H9 (cell line): ENCODE results near the gene AP3D1. TPM values are rescaled to one million over a fixed set of nuclear protein-coding genes. Genes with fewer than 3 reads are reported as not detected.

Experiments used
- DNase-seq: peaks from one replicate; pipeline ENCODE4 v3.0.0-alpha.2; 2017
- H2AFZ ChIP-seq: one replicate; pipeline ENCODE4 v1.6.1; 2013; ENCODE audit warnings: mild to moderate bottlenecking, low read length, control low read depth, moderate library complexity
- H2AK5ac ChIP-seq: 2 replicates; pipeline ENCODE4 v1.6.1; 2013; ENCODE audit warnings: low read length, control low read depth, mixed read lengths; ENCODE audit not compliant: insufficient read length
- H2BK120ac ChIP-seq: one replicate; pipeline ENCODE4 v1.6.1; 2013; ENCODE audit warnings: low read depth, mild to moderate bottlenecking, low read length, control low read depth, inconsistent platforms; ENCODE audit not compliant: poor library complexity, severe bottlenecking
- H2BK12ac ChIP-seq: 2 replicates; pipeline ENCODE4 v1.6.1; 2013; ENCODE audit warnings: low read length, control low read depth, mixed read lengths, low read depth; ENCODE audit not compliant: insufficient read length
- H2BK15ac ChIP-seq: 2 replicates; pipeline ENCODE4 v1.6.1; 2013; ENCODE audit warnings: low read depth, low read length, control low read depth
- H2BK20ac ChIP-seq: one replicate; pipeline ENCODE4 v1.6.1; 2013; ENCODE audit warnings: low read depth, mild to moderate bottlenecking, low read length, control low read depth, inconsistent platforms; ENCODE audit not compliant: poor library complexity, severe bottlenecking
- H2BK5ac ChIP-seq: 2 replicates; pipeline ENCODE4 v1.6.1; 2013; ENCODE audit warnings: low read length, control low read depth, mixed read lengths; ENCODE audit not compliant: insufficient read length
- H3K14ac ChIP-seq: 2 replicates; pipeline ENCODE4 v1.6.1; 2013; ENCODE audit warnings: low read length, control low read depth; ENCODE audit not compliant: insufficient read depth
- H3K18ac ChIP-seq: 2 replicates; pipeline ENCODE4 v1.6.1; 2013; ENCODE audit warnings: low read depth, mild to moderate bottlenecking, mixed read lengths, low read length, control low read depth; ENCODE audit not compliant: insufficient read length
- H3K23ac ChIP-seq: 2 replicates; pipeline ENCODE4 v1.6.1; 2013; ENCODE audit warnings: low read length, control low read depth, mixed read lengths, low read depth; ENCODE audit not compliant: insufficient read length
- H3K23me2 ChIP-seq: 2 replicates; pipeline ENCODE4 v1.6.1; 2013; ENCODE audit warnings: low read depth, mild to moderate bottlenecking, mixed read lengths, low read length, control low read depth; ENCODE audit not compliant: insufficient read length, poor library complexity, severe bottlenecking
- H3K27ac ChIP-seq: 2 replicates; pipeline ENCODE4 v1.5.1; 2013; ENCODE audit warnings: low read length, control low read depth, mixed read lengths, low read depth; ENCODE audit not compliant: insufficient read length
- H3K27me3 ChIP-seq: 2 replicates; pipeline ENCODE4 v1.6.1; 2013; ENCODE audit warnings: low read length, control low read depth, inconsistent platforms; ENCODE audit not compliant: insufficient read depth
- H3K4ac ChIP-seq: 2 replicates; pipeline ENCODE4 v1.6.1; 2013; ENCODE audit warnings: low read depth, mild to moderate bottlenecking, control low read depth, inconsistent platforms, low read length, moderate library complexity
- H3K4me1 ChIP-seq: 2 replicates; pipeline ENCODE4 v1.6.1; 2013; ENCODE audit warnings: low read length, control low read depth, inconsistent platforms; ENCODE audit not compliant: insufficient read depth
- H3K4me2 ChIP-seq: 2 replicates; pipeline ENCODE4 v1.6.1; 2013; ENCODE audit warnings: low read length, control low read depth, mixed read lengths; ENCODE audit not compliant: insufficient read length, insufficient read depth
- H3K56ac ChIP-seq: 2 replicates; pipeline ENCODE4 v1.6.1; 2013; ENCODE audit warnings: low read depth, mild to moderate bottlenecking, mixed read lengths, low read length, control low read depth; ENCODE audit not compliant: insufficient read length
- H3K79me1 ChIP-seq: 2 replicates; pipeline ENCODE4 v1.6.1; 2013; ENCODE audit warnings: low read depth, mild to moderate bottlenecking, moderate library complexity, low read length, control low read depth, inconsistent platforms; ENCODE audit not compliant: insufficient read depth, poor library complexity, severe bottlenecking
- H3K79me2 ChIP-seq: 2 replicates; pipeline ENCODE4 v1.6.1; 2013; ENCODE audit warnings: low read length, control low read depth, inconsistent platforms; ENCODE audit not compliant: insufficient read depth
- H3K9ac ChIP-seq: 2 replicates; pipeline ENCODE4 v1.6.1; 2013; ENCODE audit warnings: low read length, control low read depth, mixed read lengths; ENCODE audit not compliant: insufficient read length; ENCODE audit errors: extremely low read depth
- H3K9me3 ChIP-seq: one replicate; pipeline ENCODE4 v1.6.1; 2013; ENCODE audit warnings: low read depth, low read length, inconsistent platforms; ENCODE audit not compliant: control insufficient read depth
- H3T11ph ChIP-seq: one replicate; pipeline ENCODE4 v1.6.1; 2013; ENCODE audit warnings: mild to moderate bottlenecking, low read length, control low read depth, inconsistent platforms
- H4K20me1 ChIP-seq: one replicate; pipeline ENCODE4 v1.6.1; 2013; ENCODE audit not compliant: control insufficient read depth, insufficient read length, insufficient read depth
- H4K5ac ChIP-seq: 2 replicates; pipeline ENCODE4 v1.6.1; 2013; ENCODE audit warnings: low read depth, mild to moderate bottlenecking, mixed read lengths, low read length, control low read depth; ENCODE audit not compliant: insufficient read length
- H4K8ac ChIP-seq: replicated peaks from 2 replicates; pipeline ENCODE4 v1.6.1; 2013; ENCODE audit warnings: low read length, control low read depth, mixed read lengths, low read depth; ENCODE audit not compliant: insufficient read length
- H4K91ac ChIP-seq: 2 replicates; pipeline ENCODE4 v1.6.1; 2013; ENCODE audit warnings: low read depth, mild to moderate bottlenecking, moderate library complexity, mixed read lengths, low read length, control low read depth; ENCODE audit not compliant: insufficient read length
- H3K27ac Mint-ChIP-seq, 3 experiments: 2 replicates in 2 of 3; 3 replicates in 1 of 3; pipeline ENCODE4 v1.8.0; 2020 to 2021; ENCODE audit warnings: mixed read lengths in 3 of 3, mild to moderate bottlenecking in 1 of 3, moderate library complexity in 1 of 3
- H3K27me3 Mint-ChIP-seq: 2 replicates; pipeline ENCODE4 v1.8.0; 2021; ENCODE audit warnings: low read depth, mild to moderate bottlenecking, moderate library complexity, mixed read lengths
- H3K36me3 Mint-ChIP-seq, 3 experiments: 2 replicates in 2 of 3; 3 replicates in 1 of 3; pipeline ENCODE4 v1.8.0; 2020 to 2021; ENCODE audit warnings: low read depth in 3 of 3, mixed read lengths in 3 of 3; ENCODE audit not compliant: insufficient read depth in 1 of 3
- H3K4me1 Mint-ChIP-seq, 2 experiments: 2 replicates each; pipeline ENCODE4 v1.8.0; 2020; ENCODE audit warnings: mixed read lengths in 2 of 2
- H3K4me3 Mint-ChIP-seq, 2 experiments: 2 replicates in 1 of 2; 3 replicates in 1 of 2; pipeline ENCODE4 v1.8.0; 2020 to 2021; ENCODE audit warnings: mild to moderate bottlenecking in 2 of 2, mixed read lengths in 2 of 2, moderate library complexity in 1 of 2
- H3K9me3 Mint-ChIP-seq, 2 experiments: 2 replicates in 1 of 2; 3 replicates in 1 of 2; pipeline ENCODE4 v1.8.0; 2020; ENCODE audit warnings: mild to moderate bottlenecking in 2 of 2, mixed read lengths in 2 of 2, moderate library complexity in 1 of 2
- WGBS: extraction: QIAGEN DNeasy Blood & Tissue Kit; methylation state at CpG from one replicate; pipeline ENCODE4 v1.1.7; 2013; ENCODE audit warnings: missing lambda C conversion rate, low lambda C conversion rate, mixed read lengths; ENCODE audit not compliant: insufficient read length; ENCODE audit errors: extremely low coverage; 5-methylcytosine and 5-hydroxymethylcytosine counted together
- total RNA-seq: library from RNA; stranded (reverse); gene quantifications from 2 replicates; pipeline ENCODE4 v1.2.1, GENCODE V29; 2021
- TF ChIP-seq, protein P1 (sequence below): fragments of 200-600 bp; sonication (generic); conservative IDR thresholded peaks from 3 replicates; pipeline ENCODE4 v1.8.0; 2021; ENCODE audit warnings: antibody characterized with exemption, mild to moderate bottlenecking

The AP3D1 gene
- total RNA-seq, 1 experiment from 2014 or later = 142 TPM

DNA sequence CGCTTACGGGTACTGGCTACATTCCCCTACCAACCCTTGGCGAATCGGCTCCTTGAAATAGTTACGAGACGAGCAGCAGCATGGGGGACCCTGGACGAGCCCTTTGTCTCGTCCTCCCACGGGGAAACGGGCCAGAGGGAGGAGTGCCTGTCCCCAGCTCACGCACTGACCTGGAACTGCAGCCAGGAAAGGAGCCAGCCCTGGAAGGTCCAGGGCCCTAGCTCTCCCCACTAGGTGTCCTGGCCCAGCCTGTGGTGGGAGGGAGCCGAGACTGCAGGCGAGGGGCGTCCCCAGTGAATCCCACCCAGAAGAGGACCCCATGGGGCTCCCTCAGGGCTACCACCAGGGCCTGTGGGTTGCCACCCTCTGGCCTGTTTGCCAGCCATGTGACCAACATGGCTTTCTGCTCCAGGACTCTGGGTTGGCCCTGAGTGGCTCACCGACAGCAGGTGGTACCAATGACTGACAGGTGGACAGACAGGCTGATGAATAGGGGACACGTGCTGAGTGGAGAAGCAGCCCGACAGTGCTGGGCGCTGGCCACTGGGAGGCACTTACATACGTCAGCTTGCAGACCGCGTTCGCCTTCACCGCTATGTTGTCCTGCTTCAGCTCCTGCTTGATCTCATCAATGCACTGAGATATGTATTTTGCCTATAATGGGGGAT, 13.2 kb downstream of the AP3D1 start:
- no peak overlapping the region for H4K8ac ChIP-seq
- H3K56ac ChIP-seq = no peak overlapping the region
- no peaks in the 10 kb centered on the region for H3K4me1 ChIP-seq
- H2BK15ac ChIP-seq = no peak overlapping the region
- H3K27ac ChIP-seq = no peak overlapping the region
- H2BK120ac ChIP-seq = no peak overlapping the region
- H3K18ac ChIP-seq = no peak overlapping the region
- H3K79me2 ChIP-seq = peaks cover 19% of the 10 kb centered on the region; the same call in 1 of the 2 replicates
- H2AFZ ChIP-seq = no peak overlapping the region
- no peak overlapping the region for H3K9ac ChIP-seq
- H3K9me3 ChIP-seq = no peaks in the 10 kb centered on the region
- H4K5ac ChIP-seq = no peak overlapping the region
- peaks cover 5% of the 10 kb centered on the region for H3K79me1 ChIP-seq
- H3K9me3 Mint-ChIP-seq = no peaks in the 10 kb centered on the region
- H3K4me1 Mint-ChIP-seq = 0 out of 4 replicates have a peak, but pooled peaks cover 0 to 2% of the 10 kb centered on the region in 2 experiments
- peaks cover 16 to 58% (median 39%) of the 10 kb centered on the region in 3 experiments for H3K36me3 Mint-ChIP-seq
- no peak overlapping the region for H2BK5ac ChIP-seq
- TF ChIP-seq, protein P1, sequence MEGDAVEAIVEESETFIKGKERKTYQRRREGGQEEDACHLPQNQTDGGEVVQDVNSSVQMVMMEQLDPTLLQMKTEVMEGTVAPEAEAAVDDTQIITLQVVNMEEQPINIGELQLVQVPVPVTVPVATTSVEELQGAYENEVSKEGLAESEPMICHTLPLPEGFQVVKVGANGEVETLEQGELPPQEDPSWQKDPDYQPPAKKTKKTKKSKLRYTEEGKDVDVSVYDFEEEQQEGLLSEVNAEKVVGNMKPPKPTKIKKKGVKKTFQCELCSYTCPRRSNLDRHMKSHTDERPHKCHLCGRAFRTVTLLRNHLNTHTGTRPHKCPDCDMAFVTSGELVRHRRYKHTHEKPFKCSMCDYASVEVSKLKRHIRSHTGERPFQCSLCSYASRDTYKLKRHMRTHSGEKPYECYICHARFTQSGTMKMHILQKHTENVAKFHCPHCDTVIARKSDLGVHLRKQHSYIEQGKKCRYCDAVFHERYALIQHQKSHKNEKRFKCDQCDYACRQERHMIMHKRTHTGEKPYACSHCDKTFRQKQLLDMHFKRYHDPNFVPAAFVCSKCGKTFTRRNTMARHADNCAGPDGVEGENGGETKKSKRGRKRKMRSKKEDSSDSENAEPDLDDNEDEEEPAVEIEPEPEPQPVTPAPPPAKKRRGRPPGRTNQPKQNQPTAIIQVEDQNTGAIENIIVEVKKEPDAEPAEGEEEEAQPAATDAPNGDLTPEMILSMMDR = no peak
- no peaks in the 10 kb centered on the region for H4K20me1 ChIP-seq
- H3K27me3 Mint-ChIP-seq = no peaks in the 10 kb centered on the region
- H2BK12ac ChIP-seq = no peak overlapping the region
- no peak overlapping the region for H3K23ac ChIP-seq
- WGBS = no CpG with 5 or more reads among the region's 23 CpGs
- no peak overlapping the region for H3K14ac ChIP-seq
- no peaks in the 10 kb centered on the region for H3K23me2 ChIP-seq
- H3K4me2 ChIP-seq = no peak overlapping the region
- H3K27me3 ChIP-seq = no peaks in the 10 kb centered on the region
- peak overlapping the region in 2 of 3 experiments; percentile 28 to 78; a peak in 2 of 7 replicates for H3K27ac Mint-ChIP-seq
- H2BK20ac ChIP-seq = no peak overlapping the region
- no peak for DNase-seq
- no peak overlapping the region for H2AK5ac ChIP-seq
- H4K91ac ChIP-seq = no peak overlapping the region
- no peak overlapping the region for H3K4ac ChIP-seq
- no peak overlapping the region for H3T11ph ChIP-seq
- H3K4me3 Mint-ChIP-seq = no peak overlapping the region
